ENCODE data around the gene SCAMP5. TPM values are rescaled to one million over a fixed set of nuclear protein-coding genes. Genes with fewer than 3 reads are reported as not detected.

SCAMP5 gene
- total RNA-seq, 1 donor from 2014 or later = 132 TPM

DNA sequence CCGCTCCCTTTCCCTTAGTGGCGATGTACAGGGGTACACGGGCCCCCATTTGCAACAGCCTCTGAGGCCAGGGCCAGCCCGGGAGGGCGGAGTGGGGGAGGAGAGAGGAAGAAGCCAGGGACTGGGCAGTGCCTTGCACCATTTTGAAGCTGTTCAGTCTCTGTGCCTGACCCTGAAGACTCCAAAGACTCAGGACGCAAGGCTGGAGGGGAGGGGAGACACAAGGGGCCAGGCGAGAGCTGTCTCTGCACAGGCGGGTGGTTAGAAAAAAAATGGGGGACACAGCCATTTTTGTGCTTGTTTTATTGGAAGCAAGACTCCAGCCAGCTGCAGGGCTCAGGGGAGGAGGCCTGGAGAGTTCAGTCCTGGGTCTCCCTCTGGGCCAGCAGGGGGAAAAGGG is 40.3 kb upstream of the SCAMP5 start:
- H3K9me3 Mint-ChIP-seq (ENCODE audit: unreplicated experiment) = no peaks in the 10 kb centered on the region
- H3K36me3 Mint-ChIP-seq (ENCODE audit: low read depth, unreplicated experiment) = no peaks in the 10 kb centered on the region
- no peak overlapping the region for H3K27ac Mint-ChIP-seq (ENCODE audit: unreplicated experiment)
- H3K27me3 Mint-ChIP-seq (ENCODE audit: unreplicated experiment) = peaks cover 12% of the 10 kb centered on the region
- peak overlapping the region; percentile 88 for H3K4me3 Mint-ChIP-seq (ENCODE audit: unreplicated experiment)
- TF ChIP-seq, protein P1, sequence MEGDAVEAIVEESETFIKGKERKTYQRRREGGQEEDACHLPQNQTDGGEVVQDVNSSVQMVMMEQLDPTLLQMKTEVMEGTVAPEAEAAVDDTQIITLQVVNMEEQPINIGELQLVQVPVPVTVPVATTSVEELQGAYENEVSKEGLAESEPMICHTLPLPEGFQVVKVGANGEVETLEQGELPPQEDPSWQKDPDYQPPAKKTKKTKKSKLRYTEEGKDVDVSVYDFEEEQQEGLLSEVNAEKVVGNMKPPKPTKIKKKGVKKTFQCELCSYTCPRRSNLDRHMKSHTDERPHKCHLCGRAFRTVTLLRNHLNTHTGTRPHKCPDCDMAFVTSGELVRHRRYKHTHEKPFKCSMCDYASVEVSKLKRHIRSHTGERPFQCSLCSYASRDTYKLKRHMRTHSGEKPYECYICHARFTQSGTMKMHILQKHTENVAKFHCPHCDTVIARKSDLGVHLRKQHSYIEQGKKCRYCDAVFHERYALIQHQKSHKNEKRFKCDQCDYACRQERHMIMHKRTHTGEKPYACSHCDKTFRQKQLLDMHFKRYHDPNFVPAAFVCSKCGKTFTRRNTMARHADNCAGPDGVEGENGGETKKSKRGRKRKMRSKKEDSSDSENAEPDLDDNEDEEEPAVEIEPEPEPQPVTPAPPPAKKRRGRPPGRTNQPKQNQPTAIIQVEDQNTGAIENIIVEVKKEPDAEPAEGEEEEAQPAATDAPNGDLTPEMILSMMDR (IDR thresholded peaks at IDR 0.05; ENCODE audit: unreplicated experiment) = no peak
- no peak for DNase-seq (ENCODE audit: low spot score)
- peaks cover 36% of the 10 kb centered on the region for H3K4me1 Mint-ChIP-seq (ENCODE audit: unreplicated experiment)

DNA sequence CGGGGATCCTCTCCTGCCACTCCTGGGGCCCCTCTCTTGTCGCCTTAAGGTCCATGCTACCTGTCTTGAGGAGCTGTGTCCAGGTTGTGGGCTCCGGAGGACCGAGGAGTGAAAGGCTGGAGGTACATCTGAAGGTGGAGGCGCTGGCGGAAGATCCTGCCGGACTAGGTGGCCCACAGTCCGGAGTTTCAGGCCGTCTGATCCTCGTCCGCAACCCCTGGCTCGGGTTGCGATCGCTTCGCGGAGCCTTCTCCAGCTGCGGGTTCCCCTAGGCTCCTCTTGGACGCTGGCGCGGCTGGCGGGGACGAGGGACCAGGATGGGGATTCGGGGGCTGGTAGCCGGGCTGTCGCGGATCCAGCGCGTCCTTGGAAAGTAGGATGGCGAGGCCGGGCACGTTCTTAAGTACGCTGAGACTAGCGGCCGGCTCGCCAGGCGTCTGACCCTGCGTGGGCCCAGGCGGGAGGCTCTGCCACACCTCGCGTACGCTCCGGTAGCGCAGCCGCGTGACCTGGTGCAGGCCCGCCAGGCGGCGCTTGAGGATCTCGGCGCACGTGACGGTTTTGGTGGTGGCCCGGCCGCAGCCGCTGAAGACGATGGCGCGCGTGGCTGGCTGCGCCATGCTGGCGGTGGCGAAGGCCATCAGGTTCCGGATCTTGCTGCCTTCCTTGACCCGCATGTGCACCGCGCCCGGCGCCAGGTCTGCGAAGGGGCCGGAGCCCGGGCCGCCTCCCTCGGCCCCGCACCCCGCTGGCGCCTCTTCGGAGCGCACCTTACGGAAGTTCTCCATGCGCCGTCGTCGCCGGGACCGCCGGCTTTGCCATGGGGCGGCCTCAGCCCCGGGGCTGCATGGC is 39.3 kb upstream of the SCAMP5 start:
- Mint-ChIP-seq H3K36me3 (ENCODE audit: low read depth, unreplicated experiment) (no peaks in the 10 kb centered on the region), H3K4me1 (ENCODE audit: unreplicated experiment) (peaks cover 33% of the 10 kb centered on the region), H3K4me3 (ENCODE audit: unreplicated experiment) (peak overlapping the region; percentile 88), H3K27ac (ENCODE audit: unreplicated experiment) (peak overlapping the region; percentile 42), H3K9me3 (ENCODE audit: unreplicated experiment) (no peaks in the 10 kb centered on the region), H3K27me3 (ENCODE audit: unreplicated experiment) (peaks cover 12% of the 10 kb centered on the region)
- peak; percentile 73 for DNase-seq (ENCODE audit: low spot score)
- TF ChIP-seq, protein P1 (IDR thresholded peaks at IDR 0.05; ENCODE audit: unreplicated experiment) = peak; percentile 48

DNA sequence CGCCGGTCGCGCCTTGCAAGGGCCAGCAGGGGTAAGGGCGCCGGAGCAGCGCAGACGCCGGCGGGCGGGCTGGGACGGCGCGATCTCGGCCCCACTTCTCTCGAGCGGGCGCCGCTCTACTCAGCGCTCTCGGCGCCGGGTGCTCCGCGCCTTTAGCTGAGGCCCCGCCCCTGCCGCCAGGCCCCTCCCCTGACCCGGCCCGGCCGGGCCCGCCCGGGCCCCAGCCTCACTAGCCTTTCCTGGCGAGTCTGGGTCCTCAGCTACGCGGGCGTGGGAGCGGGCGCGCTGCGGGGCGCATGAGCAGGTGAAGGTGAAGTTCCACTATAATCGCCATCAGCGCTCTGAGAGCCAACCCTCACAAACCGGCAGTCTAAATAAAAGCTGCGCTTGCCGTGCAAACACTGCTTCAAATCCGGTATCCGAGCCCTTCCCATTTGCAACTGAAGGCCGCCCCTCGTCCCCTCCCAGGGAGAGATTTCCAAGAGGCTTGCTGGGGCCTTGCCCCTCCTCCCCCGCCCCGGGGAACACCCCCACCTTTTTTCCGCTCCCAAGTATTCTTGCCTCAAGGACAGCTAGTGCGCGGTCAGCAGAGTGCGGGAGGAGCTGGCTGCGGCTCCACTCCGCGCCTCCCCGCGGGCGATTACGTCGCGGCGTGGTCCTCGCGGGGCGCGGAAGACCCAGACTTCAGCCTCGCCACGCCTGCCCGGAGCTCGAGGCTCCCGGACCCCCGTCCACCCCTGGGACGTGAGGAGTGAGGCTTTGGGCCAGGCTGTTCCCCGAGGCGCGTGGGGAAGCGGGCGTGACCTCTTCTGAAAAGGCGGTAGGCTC is 38.5 kb upstream of the SCAMP5 start, which contains the start of gene RPP25:
Gene RPP25 (minus strand): TSS at position 125 of the 828 bp plus-strand sequence. CDS start 189 bp downstream, outside the sequence.
- TF ChIP-seq, protein P1 (IDR thresholded peaks at IDR 0.05; ENCODE audit: unreplicated experiment) = no peak
- Mint-ChIP-seq H3K4me1 (ENCODE audit: unreplicated experiment) (peaks cover 38% of the 10 kb centered on the region), H3K27me3 (ENCODE audit: unreplicated experiment) (peaks cover 12% of the 10 kb centered on the region), H3K4me3 (ENCODE audit: unreplicated experiment) (peak within 1 kb of the TSS; percentile 94), H3K36me3 (ENCODE audit: low read depth, unreplicated experiment) (no peaks in the 10 kb centered on the region), H3K27ac (ENCODE audit: unreplicated experiment) (peak within 1 kb of the TSS; percentile 52), H3K9me3 (ENCODE audit: unreplicated experiment) (no peaks in the 10 kb centered on the region)
- peak; percentile 75 for DNase-seq (ENCODE audit: low spot score)

DNA sequence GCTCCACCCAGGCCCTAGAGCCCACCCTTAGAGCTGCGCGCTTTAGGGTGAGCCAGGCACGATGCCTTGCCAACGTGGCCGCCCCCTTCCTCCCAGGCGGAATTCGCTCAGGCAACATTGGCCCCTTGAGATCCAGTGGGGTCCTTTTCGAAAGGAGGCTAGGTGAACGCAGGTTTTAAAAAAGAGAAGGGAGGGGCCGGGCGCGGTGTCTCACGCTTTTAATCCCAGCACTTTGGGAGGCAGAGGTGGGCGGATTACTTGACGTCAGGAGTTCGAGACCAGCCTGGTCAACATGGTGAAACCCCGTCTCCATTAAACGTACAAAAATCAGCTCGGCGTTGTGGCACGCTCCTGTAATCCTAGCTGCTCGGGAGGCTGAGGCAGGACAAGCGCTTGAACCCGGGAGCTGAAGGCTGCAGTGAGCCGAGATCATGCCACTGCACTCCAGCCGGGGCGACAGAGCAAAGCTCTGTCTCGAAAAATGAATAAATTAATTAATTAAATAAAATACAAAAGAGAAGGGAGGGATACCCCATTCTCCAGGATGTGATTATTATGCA is 37.8 kb upstream of the SCAMP5 start:
- Mint-ChIP-seq H3K9me3 (ENCODE audit: unreplicated experiment) (no peaks in the 10 kb centered on the region), H3K27ac (ENCODE audit: unreplicated experiment) (peak overlapping the region; percentile 67), H3K36me3 (ENCODE audit: low read depth, unreplicated experiment) (no peaks in the 10 kb centered on the region), H3K27me3 (ENCODE audit: unreplicated experiment) (peaks cover 13% of the 10 kb centered on the region), H3K4me1 (ENCODE audit: unreplicated experiment) (peaks cover 44% of the 10 kb centered on the region), H3K4me3 (ENCODE audit: unreplicated experiment) (peak overlapping the region; percentile 94)
- TF ChIP-seq, protein P1 (IDR thresholded peaks at IDR 0.05; ENCODE audit: unreplicated experiment) = no peak
- no peak for DNase-seq (ENCODE audit: low spot score)

All from endothelial cell (in vitro differentiated cells).